HG03432 (cell line): ENCODE results near the gene CTU2.

Experiments used
- ATAC-seq: cut with Tn5 transposase; IDR thresholded peaks from one replicate; pipeline ENCODE4 v1.9.1; 2021; ENCODE audit warnings: mild to moderate bottlenecking, moderate library complexity; ENCODE audit not compliant: unreplicated experiment

Gene CTU2

GRCh38 chr16:88726981-88727380 lies 20.7 kb downstream of the CTU2 start:
- no peak for ATAC-seq

GRCh38 chr16:88727871-88728270 lies 21.6 kb downstream of the CTU2 start:
- ATAC-seq: no peak

GRCh38 chr16:88730632-88731607 lies 24.6 kb downstream of the CTU2 start:
- no peak for ATAC-seq

- no peak for ATAC-seq
Measured at GRCh38 chr16:88731699-88732098, 25.4 kb downstream of the CTU2 start.

- ATAC-seq: no peak
Measured at GRCh38 chr16:88732172-88732960, 26.1 kb downstream of the CTU2 start.

- ATAC-seq: no peak
Measured at GRCh38 chr16:88732961-88733294, 26.6 kb downstream of the CTU2 start.

- no peak for ATAC-seq
Measured at GRCh38 chr16:88733630-88734360, 27.5 kb downstream of the CTU2 start.

GRCh38 chr16:88734361-88734728 lies 28.0 kb downstream of the CTU2 start:
- ATAC-seq: no peak

- no peak for ATAC-seq
Measured at GRCh38 chr16:88735121-88735520, 28.8 kb downstream of the CTU2 start.

GRCh38 chr16:88735616-88736015 lies 29.3 kb downstream of the CTU2 start:
- no peak for ATAC-seq

GRCh38 chr16:88736088-88736487 lies 29.8 kb downstream of the CTU2 start:
- no peak for ATAC-seq

GRCh38 chr16:88736496-88736895 lies 30.2 kb downstream of the CTU2 start:
- ATAC-seq: no peak

- ATAC-seq: no peak
Measured at GRCh38 chr16:88737298-88738150, 31.2 kb downstream of the CTU2 start.

- no peak for ATAC-seq
Measured at GRCh38 chr16:88738151-88739084, 32.1 kb downstream of the CTU2 start.

GRCh38 chr16:88739139-88739976 lies 33.1 kb downstream of the CTU2 start:
- no peak for ATAC-seq

- no peak for ATAC-seq
Measured at GRCh38 chr16:88739977-88740726, 33.8 kb downstream of the CTU2 start.

GRCh38 chr16:88740727-88741055 lies 34.4 kb downstream of the CTU2 start:
- ATAC-seq: no peak

- ATAC-seq: no peak
Measured at GRCh38 chr16:88741368-88741767, 35.1 kb downstream of the CTU2 start.
